ENCODE measurements around the gene PEX1.
"Not testable (repeated sequence)": the region's sequence is repeated elsewhere in the genome, so short reads cannot be mapped to it uniquely, and the experiment has no call there.

The PEX1 gene
- long read RNA-seq, donor 1, partial matches to known transcripts, result 0 of 4 reads
- long read RNA-seq, donor 1, other reads (novel, unspliced or antisense), result 0 of 4 reads
- long read RNA-seq, donor 2, partial matches to known transcripts, result 9 of 10 reads
- long read RNA-seq, donor 2, other reads (novel, unspliced or antisense), result 0 of 10 reads
- long read RNA-seq, donor 3, partial matches to known transcripts, result 0 of 3 reads
- long read RNA-seq, donor 3, other reads (novel, unspliced or antisense), result 0 of 3 reads
- long read RNA-seq, donor 4, partial matches to known transcripts, result 0 of 1 reads
- long read RNA-seq, donor 4, other reads (novel, unspliced or antisense), result 0 of 1 reads
- long read RNA-seq, donor 5, full-length matches to known transcripts, result 2 of 26 reads
- long read RNA-seq, donor 5, partial matches to known transcripts, result 9 of 26 reads
- long read RNA-seq, donor 5, other reads (novel, unspliced or antisense), result 15 of 26 reads
- long read RNA-seq, donor 6, full-length matches to known transcripts, result 1 of 1 reads
- long read RNA-seq, donor 6, partial matches to known transcripts, result 0 of 1 reads
- long read RNA-seq, donor 6, other reads (novel, unspliced or antisense), result 0 of 1 reads
- long read RNA-seq, donor 7, partial matches to known transcripts, result 7 of 7 reads
- long read RNA-seq, donor 7, other reads (novel, unspliced or antisense), result 0 of 7 reads
- long read RNA-seq, donor 8, full-length matches to known transcripts, result 2 of 9 reads
- long read RNA-seq, donor 8, partial matches to known transcripts, result 7 of 9 reads
- long read RNA-seq, donor 8, other reads (novel, unspliced or antisense), result 0 of 9 reads

- DNase-seq, result peak; percentile 87
Observed at GRCh38 chr7:92528188-92528957, at the start of gene PEX1, which contains the start of gene RBM48. Gene PEX1 (minus strand): TSS chr7:92528520. CDS start chr7:92528435, 85 bp downstream. Gene RBM48 (plus strand): TSS chr7:92528795. CDS start chr7:92528814, 19 bp downstream.

- DNase-seq, result no peak
Observed at GRCh38 chr7:92576296-92576695, 48.0 kb upstream of the PEX1 start.

DNA sequence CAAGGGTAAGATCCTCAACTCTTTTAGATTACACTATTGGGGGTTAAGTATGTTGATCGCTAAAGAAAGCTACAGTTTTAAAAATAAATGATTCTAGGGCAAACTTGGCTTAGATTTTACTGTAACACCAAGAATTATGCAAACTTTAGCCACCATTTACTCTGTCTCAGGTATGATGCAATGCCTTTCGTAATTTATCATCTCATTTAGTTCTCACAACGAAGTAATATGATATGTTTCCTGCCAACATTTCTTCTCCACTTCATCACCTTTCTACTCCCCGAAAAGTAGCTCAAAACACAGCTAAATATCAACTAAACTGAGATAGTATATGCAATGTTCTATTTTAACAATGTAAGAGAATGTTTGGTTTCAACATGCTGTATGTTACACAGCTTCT is 40.8 kb upstream of the PEX1 start:
- DNase-seq, result no peak

DNA sequence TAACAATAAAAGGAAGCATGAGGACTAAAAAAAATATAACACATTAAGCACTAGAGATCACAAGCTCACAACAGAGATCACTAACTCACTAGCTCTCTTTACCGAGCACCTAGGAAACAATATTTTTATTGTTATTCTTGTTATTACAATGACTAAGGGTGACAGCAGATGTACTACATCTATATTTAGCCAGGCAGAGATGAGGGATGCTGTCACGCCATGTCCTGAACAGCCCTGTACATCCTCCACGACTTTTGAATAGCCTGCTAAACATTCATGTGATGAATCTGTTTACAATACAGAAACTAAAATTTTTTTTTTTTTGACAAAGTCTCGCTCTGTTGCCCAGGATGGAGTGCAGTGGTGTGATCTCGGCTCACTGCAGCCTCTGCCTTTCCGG is 39.1 kb upstream of the PEX1 start:
- no peak for DNase-seq

- no peak for DNase-seq
Observed at GRCh38 chr7:92563345-92563744, 35.0 kb upstream of the PEX1 start.

DNA sequence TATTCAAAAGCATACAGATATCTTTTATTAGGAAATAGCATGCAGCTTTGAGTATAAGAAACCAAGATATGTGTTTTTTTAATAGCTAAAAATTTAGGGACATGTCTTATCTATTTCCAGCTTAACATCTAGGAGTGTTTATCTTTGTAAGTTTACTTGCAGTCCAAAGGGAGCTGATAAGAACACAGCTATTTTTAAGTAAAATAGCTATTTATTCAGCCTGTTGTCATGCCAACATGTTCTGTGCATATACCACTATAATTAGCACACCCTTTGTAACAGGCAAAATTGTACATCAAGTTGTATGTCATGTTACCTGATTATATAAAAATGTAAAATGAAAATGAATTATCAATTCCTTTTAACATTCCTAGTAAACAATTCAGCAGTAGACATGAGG is 32.3 kb upstream of the PEX1 start:
- DNase-seq, result no peak

- DNase-seq, result no peak
Observed at GRCh38 chr7:92557808-92558362, 29.6 kb upstream of the PEX1 start.

- DNase-seq, result no peak
Observed at GRCh38 chr7:92557249-92557648, 28.9 kb upstream of the PEX1 start.

- no peak for DNase-seq
Observed at GRCh38 chr7:92550194-92550593, 21.9 kb upstream of the PEX1 start.

DNA sequence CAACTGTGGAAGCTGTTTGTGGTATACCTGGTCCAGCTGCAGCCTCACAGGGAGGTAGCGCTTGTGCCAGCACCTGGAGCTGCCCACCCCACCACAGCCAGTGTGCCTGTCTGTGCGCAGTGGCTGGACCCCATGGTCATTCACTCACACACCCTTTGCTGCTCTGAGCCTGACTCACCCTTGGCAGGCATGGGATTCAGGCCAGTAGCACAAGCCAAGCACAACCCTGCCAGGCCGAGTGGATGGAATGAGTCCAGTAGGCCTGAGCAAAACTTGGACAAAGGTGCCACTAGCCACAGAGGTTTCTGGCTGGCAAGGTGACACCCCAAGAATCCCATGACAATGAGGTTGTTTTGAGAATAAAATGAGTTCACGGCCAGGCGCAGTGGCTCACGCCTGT is 19.3 kb upstream of the PEX1 start:
- no peak for DNase-seq

DNA sequence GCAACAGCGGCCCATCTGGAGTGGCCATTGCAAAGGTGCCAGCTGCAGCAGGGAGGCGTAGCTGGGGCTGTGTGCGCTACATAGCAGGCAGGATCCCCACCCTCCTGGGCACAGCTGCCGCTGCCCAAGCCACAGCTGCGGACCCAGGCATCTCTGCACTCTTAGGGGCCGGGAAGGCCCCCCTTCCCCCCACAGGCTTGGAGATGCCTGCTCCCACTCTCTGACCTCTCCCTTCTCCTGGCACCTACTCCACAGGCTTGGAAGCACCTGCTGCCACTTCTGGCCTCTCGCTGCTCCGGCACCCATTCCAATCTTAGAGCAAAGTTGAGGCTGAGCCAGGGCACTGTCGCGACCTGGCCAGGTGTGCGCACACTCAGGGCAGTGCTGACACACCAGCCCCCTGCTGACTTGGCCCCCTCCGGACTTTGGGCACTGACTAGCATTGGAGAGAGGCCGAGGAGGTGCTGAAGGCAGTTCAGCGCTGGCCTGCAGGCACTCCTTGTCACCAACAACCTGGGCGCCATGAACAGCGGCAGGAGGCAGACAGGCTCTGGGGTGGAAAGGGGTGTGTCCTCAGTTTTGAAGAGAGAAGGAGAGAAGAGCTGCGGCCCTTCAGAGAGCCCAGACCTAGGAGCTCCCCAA is 18.7 kb upstream of the PEX1 start:
- DNase-seq, result no peak

GRCh38 chr7:92545116-92545515 is 16.8 kb upstream of the PEX1 start:
- DNase-seq, result not testable (repeated sequence)

DNA sequence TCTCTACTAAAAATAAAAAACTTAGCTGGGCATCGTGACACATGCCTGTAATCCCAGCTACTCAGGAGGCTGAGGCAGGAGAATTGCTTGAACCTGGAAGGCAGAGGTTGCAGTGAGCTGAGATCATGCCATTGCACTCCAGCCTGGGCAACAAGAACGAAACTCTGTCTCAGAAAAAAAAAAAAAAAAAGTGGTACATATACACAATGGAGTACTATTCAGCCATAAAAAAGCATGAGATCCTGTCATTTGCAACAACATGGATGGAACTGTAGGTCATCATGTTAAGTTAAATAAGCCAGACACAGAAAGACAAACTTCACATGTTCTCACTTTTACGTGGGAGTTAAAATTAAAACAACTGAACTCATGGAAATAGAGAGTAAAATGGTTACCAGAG is 15.2 kb upstream of the PEX1 start:
- not testable (repeated sequence) for DNase-seq

DNA sequence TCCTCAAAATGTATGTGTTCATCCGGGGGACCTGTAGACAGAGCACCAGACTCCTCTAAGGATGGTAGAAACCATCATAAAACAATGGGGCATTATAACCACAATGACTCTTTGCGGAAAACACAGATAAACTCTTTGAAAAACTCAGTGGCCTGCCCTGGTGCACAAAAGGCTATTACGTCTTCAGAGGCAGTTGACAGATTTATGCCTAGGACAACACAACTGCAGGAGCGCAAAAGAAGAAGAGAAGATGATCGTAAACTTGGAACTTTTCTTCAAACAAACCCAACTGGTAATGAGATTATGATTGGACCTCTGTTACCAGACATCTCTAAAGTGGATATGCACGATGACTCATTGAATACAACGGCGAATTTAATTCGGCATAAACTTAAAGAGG is 6.3 kb upstream of the PEX1 start:
- DNase-seq, result no peak

DNA sequence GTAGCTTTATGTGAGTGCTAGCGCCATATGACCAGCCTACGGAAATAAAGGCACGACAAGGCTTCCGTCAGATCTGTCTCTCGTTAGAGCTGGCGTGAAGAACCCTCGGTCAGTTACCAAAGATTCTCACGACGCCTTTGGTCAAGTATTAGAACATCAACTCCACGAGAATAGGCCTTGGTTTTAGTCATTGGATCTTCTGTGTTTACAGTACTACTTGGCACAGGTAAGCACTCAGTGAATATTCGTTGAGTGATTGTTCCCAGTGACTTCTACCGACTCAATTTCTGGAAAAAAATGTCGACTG is 591 bp upstream of the PEX1 start:
- no peak for DNase-seq

GRCh38 chr7:92527300-92528187 is 776 bp downstream of the PEX1 start:
- no peak for DNase-seq

- no peak for DNase-seq
Observed at GRCh38 chr7:92523110-92523509, 5.2 kb downstream of the PEX1 start.

GRCh38 chr7:92520024-92520423 is 8.3 kb downstream of the PEX1 start:
- no peak for DNase-seq

DNA sequence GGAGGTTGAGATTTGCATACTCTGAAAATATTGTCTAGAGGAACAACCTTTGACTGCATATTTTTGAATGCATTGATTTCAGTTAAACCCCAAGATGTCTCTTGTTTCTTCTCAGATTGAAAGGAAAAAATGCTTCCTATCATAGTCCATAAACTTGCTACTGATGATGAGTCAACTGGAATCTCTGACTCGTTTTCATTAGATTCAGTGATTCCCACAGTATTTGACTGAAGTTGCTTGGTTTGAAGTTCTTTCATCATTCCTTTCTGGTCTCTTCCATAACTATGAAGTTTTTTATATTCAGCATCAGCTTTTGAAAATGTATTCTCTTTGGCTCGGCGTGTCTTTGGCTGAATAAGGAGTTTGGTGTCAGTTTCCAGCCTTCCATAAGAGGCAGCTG is 10.7 kb downstream of the PEX1 start:
- DNase-seq, result no peak

GRCh38 chr7:92513167-92513902 is 15.0 kb downstream of the PEX1 start:
- no peak for DNase-seq

All from right kidney (tissue), 9 donors.